ENCODE measurements around the gene ADGRE2.
A peak's percentile ranks its signal among the peaks of the same experiment; 100 is the strongest.

DNA sequence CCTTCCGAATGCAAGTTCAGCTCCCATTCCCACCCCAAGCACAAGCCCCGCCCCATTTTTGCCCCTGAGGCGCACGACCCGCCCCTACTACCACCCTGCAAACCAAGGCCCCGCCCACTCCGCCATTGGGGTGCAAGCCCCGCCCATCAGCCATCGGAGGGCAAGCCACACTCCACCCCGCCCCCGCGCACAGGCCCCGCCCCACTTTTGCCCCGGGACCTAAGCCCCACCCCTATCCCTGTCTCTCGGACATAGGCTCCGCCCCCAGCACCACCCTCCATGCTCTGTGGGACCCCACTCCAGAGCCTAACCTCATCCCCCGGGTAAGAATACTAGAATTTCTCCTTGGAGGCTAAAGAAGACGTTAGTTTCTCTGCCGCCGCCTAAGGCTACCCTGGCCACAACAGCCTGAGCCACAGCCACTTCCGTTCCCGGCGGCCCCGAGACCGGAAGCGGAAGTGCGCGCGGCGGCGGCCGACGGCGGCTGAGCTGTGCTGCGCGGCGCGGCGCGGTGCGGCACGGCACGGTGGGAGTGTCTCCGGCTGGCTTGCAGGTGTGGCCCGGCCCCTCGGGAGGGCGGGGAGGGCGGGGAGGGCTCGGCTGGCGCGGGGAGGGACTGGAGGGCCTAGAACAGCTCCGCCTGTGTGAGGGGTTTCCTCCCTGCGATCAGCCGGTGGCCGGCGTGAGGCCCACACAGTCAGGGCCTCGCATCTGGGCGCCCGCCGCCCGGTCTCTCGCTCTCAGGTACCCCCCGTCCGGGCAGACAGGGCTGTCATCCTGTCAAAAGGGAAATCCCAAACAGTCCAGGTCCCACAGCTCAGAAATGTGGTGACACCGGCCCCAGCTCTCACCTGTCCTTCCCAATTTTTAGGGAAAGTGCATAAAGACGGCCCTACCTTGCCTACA lies 88.5 kb downstream of the ADGRE2 start, which contains the start of gene ZNF333:
- TF ChIP-seq, protein P1, sequence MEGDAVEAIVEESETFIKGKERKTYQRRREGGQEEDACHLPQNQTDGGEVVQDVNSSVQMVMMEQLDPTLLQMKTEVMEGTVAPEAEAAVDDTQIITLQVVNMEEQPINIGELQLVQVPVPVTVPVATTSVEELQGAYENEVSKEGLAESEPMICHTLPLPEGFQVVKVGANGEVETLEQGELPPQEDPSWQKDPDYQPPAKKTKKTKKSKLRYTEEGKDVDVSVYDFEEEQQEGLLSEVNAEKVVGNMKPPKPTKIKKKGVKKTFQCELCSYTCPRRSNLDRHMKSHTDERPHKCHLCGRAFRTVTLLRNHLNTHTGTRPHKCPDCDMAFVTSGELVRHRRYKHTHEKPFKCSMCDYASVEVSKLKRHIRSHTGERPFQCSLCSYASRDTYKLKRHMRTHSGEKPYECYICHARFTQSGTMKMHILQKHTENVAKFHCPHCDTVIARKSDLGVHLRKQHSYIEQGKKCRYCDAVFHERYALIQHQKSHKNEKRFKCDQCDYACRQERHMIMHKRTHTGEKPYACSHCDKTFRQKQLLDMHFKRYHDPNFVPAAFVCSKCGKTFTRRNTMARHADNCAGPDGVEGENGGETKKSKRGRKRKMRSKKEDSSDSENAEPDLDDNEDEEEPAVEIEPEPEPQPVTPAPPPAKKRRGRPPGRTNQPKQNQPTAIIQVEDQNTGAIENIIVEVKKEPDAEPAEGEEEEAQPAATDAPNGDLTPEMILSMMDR (IDR thresholded peaks at IDR 0.05; ENCODE audit: low read depth, low read length): no peak
- TF ChIP-seq POLR2A (IDR thresholded peaks at IDR 0.05; ENCODE audit: extremely low read depth, insufficient read length): peak; percentile 88
- TF ChIP-seq, protein P2, sequence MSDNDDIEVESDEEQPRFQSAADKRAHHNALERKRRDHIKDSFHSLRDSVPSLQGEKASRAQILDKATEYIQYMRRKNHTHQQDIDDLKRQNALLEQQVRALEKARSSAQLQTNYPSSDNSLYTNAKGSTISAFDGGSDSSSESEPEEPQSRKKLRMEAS (IDR thresholded peaks at IDR 0.05; ENCODE audit: low read depth, low read length): 0 out of 2 replicates have a peak, but pooled peaks have one; percentile 3
- peak; percentile 30 for TF ChIP-seq MYC (IDR thresholded peaks at IDR 0.05; ENCODE audit: low read depth, low read length)
